Thyroid gland (tissue), 4 donors: ENCODE data around the gene TRPC3.

Source experiments
- POLR2A ChIP-seq, 2 donors: fragments of 450-650 bp; IDR thresholded peaks; one replicate each; pipeline ENCODE4 v1.6.1; 2017; ENCODE audit warnings: antibody characterized with exemption in 2 of 2, mild to moderate bottlenecking in 2 of 2, moderate library complexity in 1 of 2
- TF ChIP-seq, protein P1 (sequence below), 6 experiments: fragments of 200-600 bp in 3 of 6; fragments of 450-650 bp in 3 of 6; sonication (generic) in 3 of 6; IDR thresholded peaks; one replicate each; pipeline ENCODE4 v1.5.1; 2016 to 2019; ENCODE audit warnings: antibody characterized with exemption in 6 of 6, mild to moderate bottlenecking in 2 of 6, inconsistent platforms in 1 of 6, moderate library complexity in 1 of 6

DNA sequence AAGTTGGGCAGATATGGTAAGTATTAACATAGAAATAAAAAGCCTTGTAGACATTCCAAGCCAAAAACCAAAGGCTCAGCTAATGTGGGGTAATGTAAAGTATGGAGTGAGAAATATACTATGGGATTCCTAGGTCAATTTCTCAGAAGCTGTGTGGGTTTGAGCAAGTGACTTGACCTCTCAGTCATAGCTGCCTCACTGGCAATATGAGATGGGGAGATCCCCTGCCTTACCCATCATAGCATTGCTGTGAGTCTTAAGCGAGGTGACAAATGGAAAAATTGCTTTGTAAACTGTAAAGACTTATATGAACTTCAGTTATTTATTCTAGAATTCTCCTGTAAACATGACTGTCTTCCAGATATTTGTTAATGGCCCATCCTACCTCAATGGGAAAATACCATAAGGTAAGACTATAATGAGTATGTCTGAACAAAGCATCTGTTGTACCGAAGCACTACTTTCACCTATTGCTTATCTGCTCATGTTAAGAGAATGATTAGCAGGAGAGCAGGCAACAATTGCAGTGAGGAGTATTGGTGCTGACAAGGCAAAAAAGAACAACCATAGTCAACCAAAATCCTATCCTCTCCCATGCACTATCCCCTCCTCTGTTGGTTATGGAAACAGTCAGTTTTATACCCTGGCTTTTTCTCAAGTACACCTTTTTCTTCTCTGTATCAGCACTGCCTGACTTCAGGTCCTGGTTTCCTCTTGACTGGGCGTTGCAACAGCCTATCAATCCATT lies 44.1 kb upstream of the TRPC3 start:
- TF ChIP-seq, protein P1, sequence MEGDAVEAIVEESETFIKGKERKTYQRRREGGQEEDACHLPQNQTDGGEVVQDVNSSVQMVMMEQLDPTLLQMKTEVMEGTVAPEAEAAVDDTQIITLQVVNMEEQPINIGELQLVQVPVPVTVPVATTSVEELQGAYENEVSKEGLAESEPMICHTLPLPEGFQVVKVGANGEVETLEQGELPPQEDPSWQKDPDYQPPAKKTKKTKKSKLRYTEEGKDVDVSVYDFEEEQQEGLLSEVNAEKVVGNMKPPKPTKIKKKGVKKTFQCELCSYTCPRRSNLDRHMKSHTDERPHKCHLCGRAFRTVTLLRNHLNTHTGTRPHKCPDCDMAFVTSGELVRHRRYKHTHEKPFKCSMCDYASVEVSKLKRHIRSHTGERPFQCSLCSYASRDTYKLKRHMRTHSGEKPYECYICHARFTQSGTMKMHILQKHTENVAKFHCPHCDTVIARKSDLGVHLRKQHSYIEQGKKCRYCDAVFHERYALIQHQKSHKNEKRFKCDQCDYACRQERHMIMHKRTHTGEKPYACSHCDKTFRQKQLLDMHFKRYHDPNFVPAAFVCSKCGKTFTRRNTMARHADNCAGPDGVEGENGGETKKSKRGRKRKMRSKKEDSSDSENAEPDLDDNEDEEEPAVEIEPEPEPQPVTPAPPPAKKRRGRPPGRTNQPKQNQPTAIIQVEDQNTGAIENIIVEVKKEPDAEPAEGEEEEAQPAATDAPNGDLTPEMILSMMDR (IDR thresholded peaks at IDR 0.05): no peak
- no peak for TF ChIP-seq POLR2A (IDR thresholded peaks at IDR 0.05)
